DMS 273 treated with DMSO at 0.1 percent for 48 hours (cell line): Measurements from ENCODE around the gene EIF3L.
A peak's percentile ranks its signal among the peaks of the same experiment; 100 is the strongest.

Source experiments
- DNase-seq: peaks from one replicate; lab custom pipeline; 2025; lab: John Stamatoyannopoulos, UW

EIF3L gene

DNA sequence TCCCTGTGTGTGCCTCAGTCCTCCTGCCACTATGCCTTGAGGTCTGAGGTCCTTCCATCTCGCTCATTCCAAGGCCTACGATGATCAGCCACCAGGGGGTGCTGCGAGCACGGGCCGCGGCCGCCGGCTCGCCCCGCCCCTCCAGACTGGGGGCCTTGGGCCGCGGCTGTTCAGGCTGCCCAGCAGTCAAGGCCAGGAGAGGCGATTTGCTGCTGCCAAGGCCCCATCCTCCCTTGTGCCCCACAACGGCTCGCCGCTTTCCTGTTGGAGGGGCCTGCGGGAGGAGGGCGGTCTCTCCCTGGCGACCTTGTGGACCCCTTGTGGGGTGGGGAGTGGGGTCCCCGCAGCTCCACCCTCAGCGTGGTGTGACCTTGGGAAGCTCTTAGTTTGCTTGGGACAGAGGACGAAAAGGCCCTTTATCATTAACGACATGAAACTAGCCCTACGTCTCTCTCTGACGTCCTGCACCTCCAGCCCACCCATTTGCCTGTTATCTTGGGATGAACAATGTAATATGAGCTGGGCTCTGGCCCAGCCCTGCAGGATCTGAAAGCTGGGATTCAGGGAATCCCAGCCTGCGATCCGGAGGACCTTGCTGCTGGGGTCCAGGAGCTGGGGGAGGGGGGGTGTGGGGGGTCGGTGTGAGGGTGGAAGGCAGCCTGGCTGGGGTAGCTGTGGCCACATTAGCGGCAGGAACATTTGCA is 31.4 kb upstream of the EIF3L start:
- peak; percentile 41 for DNase-seq

DNA sequence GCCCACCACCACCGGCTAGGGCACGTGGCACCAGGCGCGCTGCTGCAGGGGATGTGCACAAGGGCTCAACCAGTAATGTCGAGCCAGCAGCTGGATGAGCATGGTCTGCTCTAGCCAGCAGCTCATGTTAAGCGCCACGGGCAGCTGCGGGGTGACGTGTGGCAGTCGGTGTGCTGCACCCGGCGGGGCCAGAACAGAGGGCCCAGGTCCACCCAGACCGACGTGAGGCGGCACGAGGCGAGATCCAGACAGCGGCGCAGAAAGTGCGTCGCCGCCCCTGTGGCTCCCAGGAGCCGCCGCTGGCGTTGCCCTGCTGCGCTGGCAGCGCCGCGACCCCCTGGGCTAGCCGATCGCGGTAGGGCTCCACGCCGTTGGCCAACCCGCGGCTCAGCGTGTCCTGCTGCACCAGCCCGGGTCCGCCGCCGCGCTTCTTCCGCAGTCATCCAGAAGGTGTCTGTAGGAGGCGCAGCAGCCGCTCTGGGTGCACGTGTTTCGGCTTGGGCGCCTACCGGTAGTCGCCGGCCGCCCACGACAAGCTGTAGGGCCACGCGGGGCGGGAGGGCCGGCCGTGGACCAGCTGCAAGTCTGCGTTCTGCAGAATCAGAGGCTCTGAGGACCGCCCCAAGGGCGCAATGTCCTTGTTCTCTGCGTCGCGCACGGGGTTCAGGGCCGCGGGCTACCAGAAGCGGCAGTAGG is 30.7 kb upstream of the EIF3L start:
- DNase-seq, result no peak

DNA sequence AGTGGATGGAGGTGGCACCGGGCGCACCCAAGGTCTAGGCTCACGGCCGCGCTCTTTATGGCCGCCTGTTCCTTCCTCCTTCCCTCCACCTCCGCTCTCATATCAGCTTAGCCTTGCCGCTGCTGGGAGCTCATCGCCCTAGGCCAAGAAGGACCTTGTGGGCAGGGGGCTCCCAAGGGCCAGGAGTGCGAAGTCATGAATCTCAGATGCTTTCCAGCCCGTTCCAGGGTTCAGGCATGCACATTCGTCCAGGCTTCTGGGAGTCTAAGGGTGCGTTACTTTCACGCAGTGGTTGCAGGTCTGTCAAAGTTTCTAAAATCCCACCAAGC is 30.1 kb upstream of the EIF3L start:
- DNase-seq, result no peak

DNA sequence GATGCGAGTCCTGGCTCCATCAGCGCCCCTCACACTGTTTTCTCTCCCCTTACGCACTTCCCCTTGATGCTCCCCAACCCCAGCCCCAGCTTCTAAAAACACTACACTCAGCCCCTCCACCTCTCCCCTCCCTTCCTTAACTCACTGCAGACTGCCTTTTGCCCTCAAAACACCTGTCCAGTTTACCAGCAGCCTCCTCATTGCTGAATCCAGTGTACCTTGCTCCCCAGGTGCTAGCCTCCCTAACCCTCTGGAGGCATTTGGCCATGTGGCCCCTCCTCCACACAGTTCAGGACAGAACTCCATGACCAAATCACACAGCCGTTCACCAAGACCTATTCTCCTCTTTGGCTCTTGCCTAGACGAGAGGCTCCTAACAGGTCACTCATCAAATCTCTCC is 28.9 kb upstream of the EIF3L start:
- no peak for DNase-seq

DNA sequence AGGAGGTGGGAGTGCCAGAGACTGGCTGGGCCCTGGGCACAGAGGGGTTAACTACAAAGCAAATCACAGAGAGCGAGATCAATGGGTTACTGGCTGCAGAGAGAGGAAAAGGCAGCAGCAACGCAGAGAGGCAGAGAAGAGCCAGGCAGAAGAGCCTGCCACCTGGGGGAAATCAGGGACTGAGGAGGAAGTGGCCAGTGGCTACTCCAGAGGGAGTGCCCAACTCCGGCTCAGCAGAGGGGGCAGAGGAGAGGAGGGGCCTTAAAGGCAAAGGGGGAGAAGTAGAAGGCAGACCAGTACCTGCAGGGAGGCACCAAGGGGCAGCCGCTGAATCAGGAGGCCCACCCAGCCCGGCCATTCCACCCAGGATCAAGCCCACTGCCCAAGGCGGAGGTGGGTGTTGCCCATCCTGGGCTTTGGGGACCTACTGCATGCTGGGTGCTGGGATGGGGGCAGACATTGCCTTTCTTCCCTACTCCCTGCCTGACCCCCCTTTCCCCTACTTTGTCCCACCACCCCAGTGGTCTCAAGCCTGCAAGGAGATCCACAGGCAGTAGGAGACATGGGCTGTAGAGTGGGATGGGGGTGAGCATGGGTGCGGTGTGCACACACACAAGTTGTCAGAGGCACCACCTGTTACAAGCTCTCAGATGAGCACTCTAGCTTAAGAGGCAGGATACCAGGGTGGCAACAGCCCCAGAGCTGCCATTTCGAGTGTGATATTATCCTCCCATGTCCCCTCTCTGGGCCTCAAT is 27.0 kb upstream of the EIF3L start:
- no peak for DNase-seq

DNA sequence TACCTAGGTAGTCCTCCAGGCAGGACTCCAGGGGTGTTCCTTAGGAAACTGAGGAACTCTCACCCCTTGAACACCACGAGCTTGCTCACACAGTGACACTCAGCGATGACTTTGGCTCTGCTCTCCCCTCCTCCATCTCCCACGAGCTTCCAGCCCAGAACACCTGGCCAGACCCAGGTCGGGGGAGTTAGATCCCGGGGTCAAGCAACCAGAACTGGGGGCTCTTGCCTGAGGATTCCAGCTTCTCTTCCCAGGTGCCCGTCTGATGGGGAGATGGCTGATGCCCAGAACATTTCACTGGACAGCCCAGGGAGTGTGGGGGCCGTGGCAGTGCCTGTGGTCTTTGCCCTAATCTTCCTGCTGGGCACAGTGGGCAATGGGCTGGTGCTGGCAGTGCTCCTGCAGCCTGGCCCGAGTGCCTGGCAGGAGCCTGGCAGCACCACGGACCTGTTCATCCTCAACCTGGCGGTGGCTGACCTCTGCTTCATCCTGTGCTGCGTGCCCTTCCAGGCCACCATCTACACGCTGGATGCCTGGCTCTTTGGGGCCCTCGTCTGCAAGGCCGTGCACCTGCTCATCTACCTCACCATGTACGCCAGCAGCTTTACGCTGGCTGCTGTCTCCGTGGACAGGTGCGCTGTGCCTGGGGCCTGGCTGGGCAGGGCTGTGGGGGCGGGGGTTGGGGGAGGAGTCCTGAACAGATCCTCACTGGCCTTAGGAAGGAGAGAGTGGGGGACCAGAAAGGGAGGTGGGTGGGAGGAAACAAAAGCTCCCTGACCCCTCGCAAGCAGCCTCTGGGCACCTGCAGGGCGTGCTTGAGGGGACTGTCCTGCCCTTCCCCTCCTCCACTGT is 25.9 kb upstream of the EIF3L start, which contains the start of gene GALR3:
Gene GALR3, plus strand, starts transcription at position 249 of the 852 bp plus-strand sequence. Its CDS starts 25 bp downstream, at position 274.
- no peak for DNase-seq

DNA sequence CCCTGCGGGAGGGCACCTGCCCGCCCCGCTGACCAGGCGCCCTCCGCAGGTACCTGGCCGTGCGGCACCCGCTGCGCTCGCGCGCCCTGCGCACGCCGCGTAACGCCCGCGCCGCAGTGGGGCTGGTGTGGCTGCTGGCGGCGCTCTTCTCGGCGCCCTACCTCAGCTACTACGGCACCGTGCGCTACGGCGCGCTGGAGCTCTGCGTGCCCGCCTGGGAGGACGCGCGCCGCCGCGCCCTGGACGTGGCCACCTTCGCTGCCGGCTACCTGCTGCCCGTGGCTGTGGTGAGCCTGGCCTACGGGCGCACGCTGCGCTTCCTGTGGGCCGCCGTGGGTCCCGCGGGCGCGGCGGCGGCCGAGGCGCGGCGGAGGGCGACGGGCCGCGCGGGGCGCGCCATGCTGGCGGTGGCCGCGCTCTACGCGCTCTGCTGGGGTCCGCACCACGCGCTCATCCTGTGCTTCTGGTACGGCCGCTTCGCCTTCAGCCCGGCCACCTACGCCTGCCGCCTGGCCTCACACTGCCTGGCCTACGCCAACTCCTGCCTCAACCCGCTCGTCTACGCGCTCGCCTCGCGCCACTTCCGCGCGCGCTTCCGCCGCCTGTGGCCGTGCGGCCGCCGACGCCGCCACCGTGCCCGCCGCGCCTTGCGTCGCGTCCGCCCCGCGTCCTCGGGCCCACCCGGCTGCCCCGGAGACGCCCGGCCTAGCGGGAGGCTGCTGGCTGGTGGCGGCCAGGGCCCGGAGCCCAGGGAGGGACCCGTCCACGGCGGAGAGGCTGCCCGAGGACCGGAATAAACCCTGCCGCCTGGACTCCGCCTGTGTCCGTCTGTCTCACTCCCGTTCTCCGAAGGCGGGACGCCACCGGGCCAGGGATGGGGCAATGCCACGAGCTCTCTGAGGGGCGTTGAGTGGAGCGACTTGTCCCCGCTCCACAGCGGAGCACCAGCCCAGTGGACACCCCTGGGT is 24.3 kb upstream of the EIF3L start:
- DNase-seq, result no peak

DNA sequence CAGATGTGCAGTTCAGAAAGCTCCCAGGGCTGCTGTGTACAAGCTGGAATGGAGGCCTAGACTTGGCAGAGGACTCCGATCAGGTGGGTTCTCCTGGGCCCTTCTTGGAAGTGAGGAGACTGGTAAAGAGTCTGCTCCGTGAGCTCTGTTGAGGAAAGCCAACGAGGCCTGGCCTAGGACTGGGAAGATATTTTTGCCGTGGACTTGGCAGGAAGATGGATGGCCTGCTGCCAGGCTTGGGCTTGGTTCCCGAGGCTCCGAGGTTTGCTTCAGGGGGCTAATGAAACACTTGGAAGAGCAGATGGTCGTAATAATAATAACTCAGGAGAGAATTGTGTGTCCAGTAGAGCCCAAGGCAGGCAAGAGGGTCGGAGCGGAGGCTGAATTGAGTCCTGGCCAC is 22.2 kb upstream of the EIF3L start:
- peak; percentile 74 for DNase-seq

DNA sequence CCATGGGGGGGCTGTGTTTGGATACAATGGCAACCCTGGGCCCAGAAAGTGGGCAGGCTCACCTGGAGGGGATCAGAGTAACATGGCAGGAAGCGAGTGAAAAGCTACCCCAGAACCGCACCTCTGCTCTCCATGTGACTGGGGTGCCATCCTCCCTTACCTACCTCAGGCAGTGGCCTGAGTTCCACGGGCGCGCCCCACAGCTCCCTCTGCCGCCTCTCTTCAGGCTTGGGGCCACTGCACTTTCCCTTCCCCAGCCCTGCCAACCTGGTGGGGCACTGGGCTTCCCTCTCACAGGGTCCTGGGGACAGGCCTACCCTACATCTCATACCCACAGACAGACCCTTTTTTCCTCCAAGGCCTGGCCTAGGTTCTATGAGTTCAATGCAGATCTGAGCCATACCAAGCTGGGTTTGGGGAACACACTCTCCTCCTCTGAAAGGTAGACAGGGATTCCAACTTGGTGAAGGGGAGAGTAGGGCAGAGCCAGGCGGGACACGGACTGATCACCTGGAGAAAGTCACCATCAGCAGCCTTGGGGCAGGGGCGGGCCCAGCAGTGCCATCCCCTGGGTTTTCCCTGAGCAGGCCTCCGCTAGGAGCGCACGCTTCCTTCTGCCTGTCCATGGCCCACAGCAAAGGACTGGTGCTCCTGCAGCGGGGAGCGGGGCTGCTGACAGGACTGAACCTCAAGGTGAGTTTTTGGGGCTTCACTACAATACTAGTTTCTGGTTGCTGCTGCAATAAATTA is 19.0 kb upstream of the EIF3L start:
- no peak for DNase-seq

DNA sequence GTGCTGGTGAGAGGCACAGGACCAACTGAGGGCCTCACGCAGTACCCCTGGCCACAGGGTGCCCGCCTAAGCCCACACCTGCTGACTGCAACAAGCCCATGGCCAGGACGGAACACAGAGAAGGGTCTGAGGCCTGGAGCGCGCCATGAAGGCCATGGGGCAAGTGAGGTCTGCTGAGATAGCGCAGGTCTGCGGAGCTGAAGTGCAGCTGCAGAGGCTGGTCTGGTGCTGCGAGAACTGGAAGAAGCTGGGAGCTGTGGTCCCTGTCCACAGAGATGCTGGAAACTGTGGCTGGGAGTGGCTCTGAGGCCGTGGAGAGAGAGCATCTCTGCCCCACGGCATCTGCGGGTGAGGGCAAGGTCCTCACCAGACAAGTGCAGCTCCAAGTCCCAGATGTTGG is 17.7 kb upstream of the EIF3L start:
- DNase-seq, result no peak

DNA sequence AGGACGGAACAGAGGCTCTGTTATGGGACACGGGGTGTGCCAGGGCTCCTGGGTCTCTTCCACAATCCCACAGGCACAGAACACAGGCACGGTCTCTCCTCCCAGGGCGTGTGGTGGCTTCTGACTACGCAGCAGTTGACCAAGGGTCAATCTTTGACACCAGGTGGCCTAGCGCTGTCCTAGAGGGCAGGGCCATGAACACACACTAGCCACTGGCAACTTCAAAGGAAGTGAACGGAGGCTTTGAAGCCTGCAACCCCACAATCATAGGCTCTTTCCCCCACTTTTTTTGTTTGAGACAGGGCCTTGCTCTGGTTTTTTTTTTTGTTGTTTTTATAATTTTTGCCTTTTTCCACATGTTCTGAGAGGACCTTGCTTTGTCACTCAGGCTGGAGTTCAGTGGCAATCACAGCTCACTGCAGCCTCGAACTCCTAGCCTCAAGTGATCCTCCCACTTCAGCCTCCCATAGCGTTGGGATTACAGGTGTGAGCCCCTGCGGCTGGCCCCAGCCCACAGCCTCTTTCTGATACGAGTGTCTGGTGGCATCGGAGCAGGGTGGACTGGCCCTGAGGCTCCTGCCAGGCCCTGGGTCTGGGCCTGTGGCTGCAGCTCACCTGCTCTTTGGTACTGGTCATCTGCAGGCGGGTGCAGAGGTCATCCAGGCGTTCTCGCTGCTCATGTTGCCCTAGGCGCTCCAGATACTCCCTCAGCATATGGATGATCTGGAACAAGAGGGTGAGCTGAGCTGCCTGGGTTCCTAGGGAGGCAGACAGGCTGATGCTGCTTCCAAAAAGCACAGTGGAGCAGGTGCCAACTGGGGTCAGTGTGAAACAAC is 17.0 kb upstream of the EIF3L start:
- no peak for DNase-seq

DNA sequence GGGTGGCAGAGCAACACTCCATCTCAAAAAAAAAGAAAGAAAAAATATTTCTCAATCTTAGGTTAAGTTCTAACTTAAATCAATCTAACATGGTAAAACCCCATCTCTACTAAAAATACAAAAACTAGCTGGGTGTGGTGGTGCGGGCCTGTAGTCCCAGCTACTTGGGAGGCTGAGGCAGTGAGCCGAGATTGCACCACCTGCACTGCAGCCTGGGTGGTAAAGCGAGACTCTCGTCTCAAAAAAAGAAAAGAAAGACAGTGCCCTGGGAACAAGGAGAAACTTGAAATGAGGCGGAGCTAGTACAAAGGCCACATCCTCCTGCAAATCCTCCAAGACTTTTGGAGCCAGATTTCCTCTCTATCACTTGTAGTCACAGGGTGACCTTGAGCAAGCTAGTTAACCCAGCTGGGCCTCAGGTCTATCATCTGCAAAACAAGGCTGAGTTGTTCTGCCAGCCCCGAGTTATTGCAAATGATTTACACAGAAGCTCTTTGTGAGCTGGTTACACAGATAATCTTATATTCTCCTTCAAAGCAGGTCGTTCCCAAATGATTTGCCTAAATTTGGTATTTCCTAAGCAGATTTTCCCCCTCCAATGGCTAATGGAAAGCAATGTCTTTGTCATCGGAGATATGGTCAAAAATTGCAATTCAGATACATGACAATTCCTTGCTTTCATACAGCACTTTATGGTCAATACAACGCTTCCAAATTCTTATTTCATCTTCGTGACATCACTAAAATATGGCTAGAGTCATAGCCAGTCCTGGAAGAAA is 7.0 kb upstream of the EIF3L start:
- DNase-seq, result no peak

DNA sequence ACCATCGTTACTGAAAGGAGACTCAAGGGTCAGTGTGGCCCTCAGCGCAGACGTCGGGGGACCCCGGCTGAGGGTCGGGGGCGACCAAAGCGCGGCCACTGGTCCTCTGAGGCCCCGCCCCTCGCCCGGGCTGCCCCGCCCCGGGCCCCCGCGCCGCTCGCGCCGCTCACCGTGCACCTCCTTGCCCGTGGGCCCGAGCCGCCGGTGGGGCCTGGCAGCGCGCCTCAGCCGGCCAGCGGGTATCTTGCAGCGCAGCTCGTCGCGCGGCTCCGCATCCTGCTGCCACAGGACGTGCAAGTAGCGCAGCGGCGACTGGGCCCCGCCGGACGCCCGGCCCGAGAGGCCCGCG is 5.5 kb upstream of the EIF3L start:
- no peak for DNase-seq

DNA sequence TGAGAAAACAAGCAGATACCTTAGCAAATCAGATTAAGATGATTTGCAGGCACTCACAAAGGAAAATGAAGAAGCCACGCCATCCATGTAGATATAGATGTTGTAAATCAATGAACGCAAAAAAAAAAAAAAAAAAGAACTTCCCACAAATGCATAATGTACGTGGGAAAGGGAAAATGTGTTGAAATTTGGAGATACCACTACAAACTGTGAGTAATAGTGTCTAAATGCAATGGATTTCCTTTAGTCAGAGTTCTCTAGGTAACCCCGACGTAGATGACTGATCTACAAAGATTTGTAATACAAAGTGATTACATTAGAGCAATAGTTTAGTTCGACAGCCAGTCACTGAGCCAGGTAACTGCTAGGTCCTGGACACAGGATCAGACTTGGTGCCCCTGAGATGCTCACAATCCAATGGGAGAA is 4.3 kb upstream of the EIF3L start:
- DNase-seq, result no peak

DNA sequence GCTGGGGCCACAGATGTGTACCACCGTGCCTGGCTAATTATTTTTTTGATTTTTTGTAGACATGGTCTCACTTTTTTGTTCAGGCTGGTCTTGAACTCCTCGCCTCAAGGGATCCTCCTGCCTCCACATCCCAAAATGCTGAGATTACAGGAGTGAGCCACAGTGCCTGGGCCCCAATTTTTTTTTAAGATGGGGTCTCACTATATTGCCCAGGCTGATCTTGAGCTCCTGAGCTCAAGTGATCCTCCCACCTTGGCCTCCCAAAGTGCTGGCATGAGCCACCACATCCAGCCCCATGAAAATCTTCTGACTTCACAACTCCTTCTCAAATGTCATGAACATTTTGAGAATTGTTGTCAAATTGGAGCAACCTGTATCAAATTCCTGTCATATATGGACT is 2.8 kb upstream of the EIF3L start:
- no peak for DNase-seq

DNA sequence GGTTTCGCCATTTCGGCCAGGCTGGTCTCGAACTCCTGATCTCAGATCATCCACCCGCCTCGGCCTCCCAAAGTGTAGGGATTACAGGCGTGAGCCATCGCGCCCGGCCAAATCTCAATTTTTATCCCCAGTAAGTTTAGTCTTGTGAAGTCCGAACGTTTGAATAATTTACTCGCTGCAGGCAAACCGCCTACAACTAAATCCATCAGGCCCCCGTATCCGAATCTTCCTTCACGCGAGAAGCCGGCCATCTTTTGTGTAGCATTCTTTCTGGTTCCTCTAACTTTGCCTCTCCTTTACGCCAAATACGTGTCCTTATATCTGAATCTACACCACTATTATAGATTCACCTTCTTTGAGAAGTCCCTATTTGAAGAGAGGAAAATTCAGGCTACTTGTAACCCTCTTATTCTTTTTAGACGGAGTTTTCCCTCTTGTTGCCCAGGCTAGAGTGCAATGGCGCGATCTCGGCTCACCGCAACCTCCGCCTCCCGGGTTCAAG is 581 bp upstream of the EIF3L start:
- no peak for DNase-seq

DNA sequence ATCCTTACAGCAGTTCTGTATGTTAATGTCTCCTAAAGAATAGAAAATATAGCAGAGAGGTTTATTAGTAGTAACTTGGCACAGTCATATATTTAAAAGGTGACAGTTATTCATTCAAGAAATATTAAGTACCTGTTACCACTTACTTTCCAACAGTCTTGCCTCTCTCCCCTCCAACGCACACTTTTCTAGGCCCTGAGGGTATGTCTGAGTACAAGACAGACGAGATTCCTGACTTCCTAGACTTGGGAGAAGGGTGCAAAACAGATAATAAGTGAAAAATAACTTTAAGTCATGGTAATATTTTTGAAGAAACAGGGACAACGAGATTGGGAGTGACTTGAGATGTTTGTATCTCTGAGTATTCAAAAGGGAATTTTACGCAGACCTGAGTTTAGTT is 1.6 kb downstream of the EIF3L start:
- no peak for DNase-seq

DNA sequence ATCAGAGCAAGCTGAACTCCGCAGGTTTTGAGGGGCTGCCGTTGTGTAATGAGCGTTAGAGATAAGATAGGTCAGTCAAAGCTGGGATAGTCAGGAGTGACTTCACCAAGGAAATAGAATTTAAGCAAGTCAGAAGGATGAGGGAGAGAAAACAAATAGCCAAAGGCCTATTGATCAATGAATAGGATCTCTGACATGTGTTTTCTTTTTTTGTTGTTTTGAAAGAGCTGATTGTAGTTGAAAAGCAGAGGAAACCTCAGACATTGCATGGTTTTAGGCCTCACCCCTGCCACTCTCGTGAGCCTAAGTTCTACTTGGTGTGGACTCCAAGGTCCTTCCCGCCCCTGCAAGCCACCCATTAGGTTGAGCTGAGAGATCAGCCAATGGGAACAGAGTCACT is 3.2 kb downstream of the EIF3L start:
- no peak for DNase-seq

DNA sequence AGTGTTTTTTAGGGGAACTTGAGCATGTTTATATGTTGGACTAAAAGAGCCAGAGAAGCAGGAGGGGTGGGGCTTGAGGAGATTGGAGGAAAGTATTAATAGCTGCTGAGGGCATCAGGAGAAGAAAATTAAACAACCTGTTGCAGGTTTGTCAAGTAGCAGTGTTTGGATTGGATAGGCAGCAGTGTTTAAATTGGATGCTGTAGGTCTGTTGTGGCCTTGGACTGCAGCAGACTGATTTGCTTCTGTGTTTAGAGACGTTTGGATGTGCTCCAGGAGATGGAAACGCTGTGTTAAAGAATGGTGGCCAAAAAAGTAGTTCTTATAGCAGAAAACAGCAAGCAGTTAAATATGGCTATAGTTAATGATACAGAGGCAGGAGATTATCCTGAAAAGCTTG is 5.7 kb downstream of the EIF3L start:
- DNase-seq, result no peak
